ENCODE results near the gene SLIT3.

Gene SLIT3

GRCh38 chr5:168658394-168658793 is 642.5 kb downstream of the SLIT3 start:
- no peaks in the 10 kb centered on the region for H3K36me3 ChIP-seq (ENCODE audit: control insufficient read depth, insufficient read depth, low read length)
- no peak overlapping the region for H3K27ac ChIP-seq (ENCODE audit: insufficient read depth, low read length, poor library complexity, severe bottlenecking)
- H3K9me3 ChIP-seq (ENCODE audit: control insufficient read depth, low read length) = no peaks in the 10 kb centered on the region
- DNase-seq = no peak
- no peaks in the 10 kb centered on the region for H3K4me1 ChIP-seq (ENCODE audit: control insufficient read depth, insufficient read depth, low read length, poor library complexity, severe bottlenecking)
- H3K27me3 ChIP-seq (replicated peaks; ENCODE audit: control insufficient read depth, insufficient read depth, low read length, poor library complexity, severe bottlenecking) = no peaks in the 10 kb centered on the region
- no peak overlapping the region for H3K4me3 ChIP-seq (ENCODE audit: insufficient read depth, low read depth, low read length, poor library complexity, severe bottlenecking)

DNA sequence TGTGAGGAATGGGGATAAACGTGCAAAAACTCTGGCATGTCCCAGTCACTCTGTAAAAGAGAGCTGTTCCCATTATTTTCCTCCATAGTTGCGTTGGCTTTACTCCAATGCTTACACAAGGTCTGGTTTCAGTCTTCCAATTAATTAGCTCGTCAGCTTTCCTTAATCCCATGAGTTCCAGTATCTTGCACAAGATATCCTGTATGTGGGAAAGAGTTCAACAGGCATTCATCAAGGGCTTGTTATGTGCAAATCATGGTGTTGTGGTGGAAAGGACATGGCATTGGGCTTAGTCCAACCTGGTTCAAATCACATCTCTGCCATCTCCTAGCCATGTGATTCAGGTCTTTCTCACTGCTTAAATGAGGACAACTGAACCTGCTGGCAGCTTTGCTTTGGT is 644.3 kb downstream of the SLIT3 start:
- H3K27ac ChIP-seq (ENCODE audit: insufficient read depth, low read length, poor library complexity, severe bottlenecking) = no peak overlapping the region

DNA sequence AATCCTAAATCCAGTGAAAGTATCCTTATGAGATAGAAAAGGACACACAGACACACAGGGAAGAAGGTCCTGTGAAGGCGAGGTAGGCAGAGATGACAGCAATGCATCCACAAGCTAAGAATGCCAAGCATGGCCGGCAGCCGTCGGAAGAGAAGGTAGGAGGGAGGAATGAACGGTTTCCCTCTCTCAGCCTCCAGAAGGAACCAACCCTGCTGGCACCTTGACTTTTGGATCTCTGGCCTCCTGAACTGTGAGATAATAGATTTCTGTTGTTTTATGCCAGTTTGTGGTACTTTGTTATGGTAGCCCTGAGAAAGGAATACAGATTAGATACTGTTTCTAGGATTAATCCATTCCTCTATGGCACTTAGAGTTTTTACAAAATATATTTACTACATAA is 645.6 kb downstream of the SLIT3 start:
- Histone ChIP-seq H3K4me3 (ENCODE audit: insufficient read depth, low read depth, low read length, poor library complexity, severe bottlenecking) (no peak overlapping the region), H3K4me1 (ENCODE audit: control insufficient read depth, insufficient read depth, low read length, poor library complexity, severe bottlenecking) (no peaks in the 10 kb centered on the region), H3K27me3 (replicated peaks; ENCODE audit: control insufficient read depth, insufficient read depth, low read length, poor library complexity, severe bottlenecking) (no peaks in the 10 kb centered on the region), H3K9me3 (ENCODE audit: control insufficient read depth, low read length) (no peaks in the 10 kb centered on the region), H3K27ac (ENCODE audit: insufficient read depth, low read length, poor library complexity, severe bottlenecking) (no peak overlapping the region), H3K36me3 (ENCODE audit: control insufficient read depth, insufficient read depth, low read length) (no peaks in the 10 kb centered on the region)
- no peak for DNase-seq

More for the DNA sequence above, 644.3 kb downstream of the SLIT3 start:
- Histone ChIP-seq H3K27me3 (replicated peaks; ENCODE audit: control insufficient read depth, insufficient read depth, low read length, poor library complexity, severe bottlenecking) (no peaks in the 10 kb centered on the region), H3K4me1 (ENCODE audit: control insufficient read depth, insufficient read depth, low read length, poor library complexity, severe bottlenecking) (no peaks in the 10 kb centered on the region), H3K9me3 (ENCODE audit: control insufficient read depth, low read length) (no peaks in the 10 kb centered on the region), H3K36me3 (ENCODE audit: control insufficient read depth, insufficient read depth, low read length) (no peaks in the 10 kb centered on the region), H3K4me3 (ENCODE audit: insufficient read depth, low read depth, low read length, poor library complexity, severe bottlenecking) (no peak overlapping the region)
- no peak for DNase-seq

DNA sequence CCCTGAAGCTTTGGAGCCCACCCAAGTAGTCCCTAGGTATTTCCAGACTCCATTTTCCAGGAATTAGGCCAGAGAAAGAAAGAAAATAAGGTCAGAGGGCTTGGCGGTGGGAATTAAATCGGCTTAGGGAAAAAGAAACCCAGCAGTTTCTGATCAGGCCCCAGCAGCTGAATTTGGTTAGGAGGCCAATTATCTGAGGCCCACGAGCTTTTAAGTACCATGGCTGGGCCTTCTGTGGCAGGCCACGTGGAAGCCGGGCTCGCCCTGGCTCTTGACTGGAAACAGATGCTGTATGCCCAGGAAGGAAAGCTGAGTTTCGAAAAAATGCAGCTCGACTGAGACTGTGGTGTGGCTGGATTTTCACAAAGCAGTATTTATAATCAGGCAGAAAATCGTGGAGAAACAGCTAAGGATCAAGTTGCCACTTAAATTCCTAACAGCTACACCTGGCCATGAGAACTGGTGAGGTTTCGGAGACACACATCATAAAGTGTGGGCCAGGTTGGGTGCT is 646.7 kb downstream of the SLIT3 start:
- Histone ChIP-seq H3K36me3 (ENCODE audit: control insufficient read depth, insufficient read depth, low read length) (no peaks in the 10 kb centered on the region), H3K27me3 (replicated peaks; ENCODE audit: control insufficient read depth, insufficient read depth, low read length, poor library complexity, severe bottlenecking) (no peaks in the 10 kb centered on the region), H3K4me3 (ENCODE audit: insufficient read depth, low read depth, low read length, poor library complexity, severe bottlenecking) (no peak overlapping the region), H3K27ac (ENCODE audit: insufficient read depth, low read length, poor library complexity, severe bottlenecking) (no peak overlapping the region), H3K4me1 (ENCODE audit: control insufficient read depth, insufficient read depth, low read length, poor library complexity, severe bottlenecking) (no peaks in the 10 kb centered on the region), H3K9me3 (ENCODE audit: control insufficient read depth, low read length) (no peaks in the 10 kb centered on the region)
- no peak for DNase-seq

GRCh38 chr5:168653626-168654025 is 647.3 kb downstream of the SLIT3 start:
- Histone ChIP-seq H3K4me1 (ENCODE audit: control insufficient read depth, insufficient read depth, low read length, poor library complexity, severe bottlenecking) (no peaks in the 10 kb centered on the region), H3K36me3 (ENCODE audit: control insufficient read depth, insufficient read depth, low read length) (no peaks in the 10 kb centered on the region), H3K4me3 (ENCODE audit: insufficient read depth, low read depth, low read length, poor library complexity, severe bottlenecking) (no peak overlapping the region), H3K27ac (ENCODE audit: insufficient read depth, low read length, poor library complexity, severe bottlenecking) (no peak overlapping the region), H3K9me3 (ENCODE audit: control insufficient read depth, low read length) (no peaks in the 10 kb centered on the region), H3K27me3 (replicated peaks; ENCODE audit: control insufficient read depth, insufficient read depth, low read length, poor library complexity, severe bottlenecking) (no peaks in the 10 kb centered on the region)
- DNase-seq = no peak

DNA sequence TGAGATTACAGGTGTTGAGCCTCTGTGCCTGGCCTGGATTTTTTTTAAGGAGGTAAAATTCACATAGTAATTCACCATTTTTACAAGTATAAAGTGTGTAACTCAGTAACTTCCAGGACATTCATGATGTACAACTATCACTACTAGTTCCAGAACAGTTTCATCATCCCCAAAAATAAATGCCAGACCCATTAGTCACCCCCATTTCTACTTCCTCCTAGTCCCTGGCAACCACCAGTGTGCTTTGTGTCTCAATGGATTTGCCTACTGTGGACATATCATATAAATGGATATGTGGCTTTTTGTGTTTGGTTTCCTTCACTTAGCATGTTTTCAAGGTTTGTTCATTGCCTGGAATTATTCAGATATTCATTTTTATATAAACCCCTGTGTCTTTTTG is 649.3 kb downstream of the SLIT3 start:
- no peaks in the 10 kb centered on the region for H3K27me3 ChIP-seq (replicated peaks; ENCODE audit: control insufficient read depth, insufficient read depth, low read length, poor library complexity, severe bottlenecking)
- no peak overlapping the region for H3K4me3 ChIP-seq (ENCODE audit: insufficient read depth, low read depth, low read length, poor library complexity, severe bottlenecking)
- H3K27ac ChIP-seq (ENCODE audit: insufficient read depth, low read length, poor library complexity, severe bottlenecking) = no peak overlapping the region
- H3K4me1 ChIP-seq (ENCODE audit: control insufficient read depth, insufficient read depth, low read length, poor library complexity, severe bottlenecking) = no peaks in the 10 kb centered on the region
- H3K9me3 ChIP-seq (ENCODE audit: control insufficient read depth, low read length) = no peaks in the 10 kb centered on the region
- DNase-seq = no peak
- H3K36me3 ChIP-seq (ENCODE audit: control insufficient read depth, insufficient read depth, low read length) = no peaks in the 10 kb centered on the region

- no peak overlapping the region for H3K27ac ChIP-seq (ENCODE audit: insufficient read depth, low read length, poor library complexity, severe bottlenecking)
- H3K27me3 ChIP-seq (replicated peaks; ENCODE audit: control insufficient read depth, insufficient read depth, low read length, poor library complexity, severe bottlenecking) = no peaks in the 10 kb centered on the region
- DNase-seq = no peak
- no peaks in the 10 kb centered on the region for H3K9me3 ChIP-seq (ENCODE audit: control insufficient read depth, low read length)
- no peaks in the 10 kb centered on the region for H3K4me1 ChIP-seq (ENCODE audit: control insufficient read depth, insufficient read depth, low read length, poor library complexity, severe bottlenecking)
- no peak overlapping the region for H3K4me3 ChIP-seq (ENCODE audit: insufficient read depth, low read depth, low read length, poor library complexity, severe bottlenecking)
- H3K36me3 ChIP-seq (ENCODE audit: control insufficient read depth, insufficient read depth, low read length) = no peaks in the 10 kb centered on the region
These were observed 651.6 kb downstream of the SLIT3 start for GRCh38 chr5:168649306-168649705.

DNA sequence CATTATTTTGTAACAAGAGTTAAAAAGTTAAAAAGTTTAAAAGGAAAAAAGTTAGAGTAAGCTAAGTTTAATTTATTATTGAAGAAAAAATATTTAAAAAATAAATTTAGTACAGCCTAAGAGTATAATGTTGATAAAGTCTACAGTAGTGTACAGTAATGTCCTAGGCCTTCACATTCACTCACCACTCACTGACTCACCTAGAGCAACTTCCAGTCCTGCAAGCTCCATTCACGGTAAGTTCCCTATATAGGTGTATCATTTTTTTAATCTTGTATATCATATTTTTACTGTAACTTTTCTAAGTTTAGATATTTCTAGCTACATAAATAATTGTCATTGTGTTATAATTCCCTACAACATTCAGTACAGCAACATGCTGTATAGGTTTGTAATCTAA is 652.4 kb downstream of the SLIT3 start:
- H3K36me3 ChIP-seq (ENCODE audit: control insufficient read depth, insufficient read depth, low read length) = no peaks in the 10 kb centered on the region
- no peak overlapping the region for H3K4me3 ChIP-seq (ENCODE audit: insufficient read depth, low read depth, low read length, poor library complexity, severe bottlenecking)
- no peaks in the 10 kb centered on the region for H3K4me1 ChIP-seq (ENCODE audit: control insufficient read depth, insufficient read depth, low read length, poor library complexity, severe bottlenecking)
- no peaks in the 10 kb centered on the region for H3K9me3 ChIP-seq (ENCODE audit: control insufficient read depth, low read length)
- H3K27ac ChIP-seq (ENCODE audit: insufficient read depth, low read length, poor library complexity, severe bottlenecking) = no peak overlapping the region
- no peaks in the 10 kb centered on the region for H3K27me3 ChIP-seq (replicated peaks; ENCODE audit: control insufficient read depth, insufficient read depth, low read length, poor library complexity, severe bottlenecking)
- no peak for DNase-seq

- no peak overlapping the region for H3K4me3 ChIP-seq (ENCODE audit: insufficient read depth, low read depth, low read length, poor library complexity, severe bottlenecking)
- no peaks in the 10 kb centered on the region for H3K4me1 ChIP-seq (ENCODE audit: control insufficient read depth, insufficient read depth, low read length, poor library complexity, severe bottlenecking)
- no peaks in the 10 kb centered on the region for H3K36me3 ChIP-seq (ENCODE audit: control insufficient read depth, insufficient read depth, low read length)
- no peaks in the 10 kb centered on the region for H3K27me3 ChIP-seq (replicated peaks; ENCODE audit: control insufficient read depth, insufficient read depth, low read length, poor library complexity, severe bottlenecking)
- DNase-seq = no peak
- no peaks in the 10 kb centered on the region for H3K9me3 ChIP-seq (ENCODE audit: control insufficient read depth, low read length)
- H3K27ac ChIP-seq (ENCODE audit: insufficient read depth, low read length, poor library complexity, severe bottlenecking) = no peak overlapping the region
These were observed 652.9 kb downstream of the SLIT3 start for GRCh38 chr5:168648016-168648415.

- Histone ChIP-seq H3K27ac (ENCODE audit: insufficient read depth, low read length, poor library complexity, severe bottlenecking) (no peak overlapping the region), H3K4me3 (ENCODE audit: insufficient read depth, low read depth, low read length, poor library complexity, severe bottlenecking) (no peak overlapping the region), H3K9me3 (ENCODE audit: control insufficient read depth, low read length) (no peaks in the 10 kb centered on the region), H3K27me3 (replicated peaks; ENCODE audit: control insufficient read depth, insufficient read depth, low read length, poor library complexity, severe bottlenecking) (no peaks in the 10 kb centered on the region), H3K36me3 (ENCODE audit: control insufficient read depth, insufficient read depth, low read length) (no peaks in the 10 kb centered on the region), H3K4me1 (ENCODE audit: control insufficient read depth, insufficient read depth, low read length, poor library complexity, severe bottlenecking) (no peaks in the 10 kb centered on the region)
- DNase-seq = no peak
These were observed 653.9 kb downstream of the SLIT3 start for GRCh38 chr5:168647083-168647482.

- no peak overlapping the region for H3K27ac ChIP-seq (ENCODE audit: insufficient read depth, low read length, poor library complexity, severe bottlenecking)
- no peak for DNase-seq
- no peaks in the 10 kb centered on the region for H3K27me3 ChIP-seq (replicated peaks; ENCODE audit: control insufficient read depth, insufficient read depth, low read length, poor library complexity, severe bottlenecking)
These were observed 654.6 kb downstream of the SLIT3 start for GRCh38 chr5:168646335-168646734.

More at GRCh38 chr5:168646335-168646734, 654.6 kb downstream of the SLIT3 start:
- Histone ChIP-seq H3K9me3 (ENCODE audit: control insufficient read depth, low read length) (no peaks in the 10 kb centered on the region), H3K36me3 (ENCODE audit: control insufficient read depth, insufficient read depth, low read length) (no peaks in the 10 kb centered on the region), H3K4me1 (ENCODE audit: control insufficient read depth, insufficient read depth, low read length, poor library complexity, severe bottlenecking) (no peaks in the 10 kb centered on the region), H3K4me3 (ENCODE audit: insufficient read depth, low read depth, low read length, poor library complexity, severe bottlenecking) (no peak overlapping the region)
